GM13977 (cell line): Measurements from ENCODE around the gene GPX4.
A peak's percentile ranks its signal among the peaks of the same experiment; 100 is the strongest.

Experiments used
- DNase-seq: peaks from one replicate; pipeline ENCODE4 v3.0.0; 2012; ENCODE audit warnings: low spot score
- CTCF ChIP-seq: IDR thresholded peaks from 2 replicates; pipeline ENCODE4 v1.5.1; 2012; ENCODE audit warnings: mild to moderate bottlenecking, control low read depth; ENCODE audit not compliant: insufficient read depth; ENCODE audit errors: extremely low read depth, missing control alignments
- in situ Hi-C: fragments of 300-500 bp; cut with MboI; formaldehyde crosslinking; loops from one replicate; pipeline ENCODE4 v1.12.0; 2022; ENCODE audit warnings: low sequenced_read_pairs, low pct_unique_long_range_greater_than_20kb, mixed read lengths, inconsistent platforms; ENCODE audit not compliant: unreplicated experiment

GPX4 gene

GRCh38 chr19:1069009-1069779 lies 34.6 kb upstream of the GPX4 start:
- in situ Hi-C loops = no loop called here
- TF ChIP-seq CTCF = no peak
- DNase-seq = peak; percentile 61

- no peak for TF ChIP-seq CTCF
- in situ Hi-C loops = no loop called here
Observed at GRCh38 chr19:1070576-1070930, 33.2 kb upstream of the GPX4 start.

GRCh38 chr19:1070931-1071791 lies 32.6 kb upstream of the GPX4 start:
- DNase-seq = no peak
- in situ Hi-C loops = no loop called here
- TF ChIP-seq CTCF = no peak

More at GRCh38 chr19:1070576-1070930, 33.2 kb upstream of the GPX4 start:
- no peak for DNase-seq

GRCh38 chr19:1072371-1073015 lies 31.3 kb upstream of the GPX4 start:
- in situ Hi-C loops = no loop called here
- no peak for DNase-seq
- TF ChIP-seq CTCF = no peak

GRCh38 chr19:1073063-1073955 lies 30.5 kb upstream of the GPX4 start:
- TF ChIP-seq CTCF = no peak
- DNase-seq = no peak
- in situ Hi-C loops = no loop called here
